SH-SY5Y (cell line): ENCODE results near the gene NRP1.

ENCODE experiments used
- GATA2 ChIP-seq: IDR thresholded peaks from 2 replicates; pipeline ENCODE4 v1.6.1; 2011; ENCODE audit warnings: mild to moderate bottlenecking, low read depth, low read length
- GATA3 ChIP-seq: IDR thresholded peaks from 2 replicates; pipeline ENCODE4 v1.6.1; 2011; ENCODE audit warnings: low read depth, mild to moderate bottlenecking, low read length, moderate library complexity

DNA sequence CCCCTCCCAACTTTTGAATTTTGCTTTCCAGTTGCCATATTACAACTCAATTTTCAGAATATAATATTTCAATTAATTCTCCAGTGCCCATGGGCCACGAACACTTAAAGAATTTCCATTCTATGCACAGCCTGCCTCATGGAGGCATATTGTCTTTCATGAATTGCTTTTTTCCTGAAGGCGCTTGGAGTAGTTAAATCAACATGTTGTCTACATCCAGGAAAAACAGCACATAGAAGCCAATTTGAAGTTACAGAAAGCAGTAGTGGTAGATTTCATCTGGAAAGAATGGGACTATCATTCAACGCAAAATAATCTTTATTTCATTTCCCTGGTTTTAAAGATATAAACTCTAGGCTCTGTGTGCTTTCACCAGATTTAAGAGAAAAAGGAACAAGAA is 106.0 kb downstream of the NRP1 start:
- TF ChIP-seq GATA2: no peak
- no peak for TF ChIP-seq GATA3
